ES-I3 (cell line): ENCODE results near the gene BEX2.
"Not testable (repeated sequence)": the region's sequence is repeated elsewhere in the genome, so short reads cannot be mapped to it uniquely, and the experiment has no call there.

ENCODE experiments used
- H3K36me3 ChIP-seq: 2 replicates; pipeline ENCODE4 v1.6.1; 2013; ENCODE audit warnings: mild to moderate bottlenecking, low read length, control low read depth, moderate library complexity; ENCODE audit not compliant: insufficient read depth
- H3K4me1 ChIP-seq: 2 replicates; pipeline ENCODE4 v1.6.1; 2013; ENCODE audit warnings: mild to moderate bottlenecking, control low read depth, low read length; ENCODE audit not compliant: insufficient read depth
- H3K9ac ChIP-seq: 2 replicates; pipeline ENCODE4 v1.6.1; 2013; ENCODE audit warnings: low read depth, mild to moderate bottlenecking, low read length, moderate library complexity
- H3K9me3 ChIP-seq: 2 replicates; pipeline ENCODE4 v1.6.1; 2013; ENCODE audit warnings: mild to moderate bottlenecking, low read length, moderate library complexity; ENCODE audit not compliant: control insufficient read depth, insufficient read depth

Gene BEX2

DNA sequence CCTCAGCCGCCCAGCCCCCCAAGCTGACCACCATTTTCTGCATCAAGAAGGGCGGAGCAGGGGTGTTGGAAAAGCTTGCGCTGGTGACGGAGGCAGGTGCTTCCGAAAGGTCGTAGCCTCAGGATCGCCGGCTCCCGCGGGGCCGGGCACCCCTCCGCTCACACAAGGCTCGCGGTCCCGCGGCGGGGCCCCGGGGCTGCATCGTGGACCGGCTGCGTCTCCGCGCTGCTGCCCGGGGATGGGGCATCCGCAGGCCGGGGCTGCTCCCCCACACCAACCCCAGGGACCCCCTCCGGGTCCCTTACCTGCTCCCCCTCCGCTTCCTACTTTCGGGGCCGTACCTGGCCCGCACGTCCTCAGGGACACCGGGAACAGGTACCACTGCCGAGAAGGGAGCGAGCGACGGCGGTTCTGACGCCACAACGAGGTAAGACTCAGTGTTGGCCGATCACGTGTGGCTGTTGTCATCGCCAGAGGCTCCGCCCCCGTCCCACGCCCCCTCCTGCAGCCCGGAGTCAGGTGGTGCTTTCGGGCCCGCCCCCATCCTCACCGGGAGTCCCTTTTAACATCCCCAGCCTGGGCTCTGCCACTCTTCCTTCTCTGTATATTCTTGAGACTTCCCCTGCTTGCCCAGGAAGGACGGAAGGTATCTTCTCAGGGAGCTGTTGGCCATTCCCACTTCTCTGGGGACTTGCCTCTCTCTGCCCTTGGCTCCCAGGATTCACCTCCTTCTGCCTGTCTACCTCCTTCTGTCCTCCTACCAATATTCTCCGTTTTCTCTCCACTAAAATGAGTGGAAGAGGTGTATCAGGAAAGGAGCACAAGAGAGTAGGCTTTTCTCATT lies at the start of gene BEX2:
TSS of gene BEX2 (minus strand) at position 436 of the 844 bp plus-strand sequence. CDS start 1,014 bp downstream, outside the sequence.
- Histone ChIP-seq H3K4me1 (no peaks in the 10 kb centered on the region), H3K36me3 (peaks cover 4% of the 10 kb centered on the region), H3K9ac (peak within 1 kb of the TSS; percentile 92), H3K9me3 (no peaks in the 10 kb centered on the region)

- Histone ChIP-seq H3K4me1 (peaks cover 18% of the 10 kb centered on the region), H3K36me3 (no peaks in the 10 kb centered on the region), H3K9me3 (no peaks in the 10 kb centered on the region), H3K9ac (no peak overlapping the region)
Measured at GRCh38 chrX:103360092-103360491, 49.3 kb upstream of the BEX2 start.

DNA sequence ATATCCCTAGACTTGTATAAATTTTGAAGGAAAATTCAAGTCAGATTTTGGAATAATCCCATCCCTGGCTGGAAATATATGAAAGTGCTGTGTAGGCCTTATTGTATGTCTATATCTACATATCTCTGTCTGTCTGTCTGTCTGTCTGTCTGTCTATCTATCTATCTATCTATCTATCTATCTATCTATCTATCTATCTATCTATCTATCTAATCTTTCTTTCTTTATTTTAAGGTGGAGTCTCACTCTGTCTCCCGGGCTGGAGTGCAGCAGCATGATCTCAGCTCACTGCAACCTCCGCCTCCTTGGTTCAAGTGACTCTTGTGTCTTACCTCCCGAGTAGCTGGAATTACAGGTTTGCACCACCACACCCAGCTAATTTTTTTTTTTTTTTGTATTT lies 48.8 kb upstream of the BEX2 start:
- H3K36me3 ChIP-seq, H3K9me3 ChIP-seq, H3K9ac ChIP-seq: not testable (repeated sequence)
- H3K4me1 ChIP-seq: peaks cover 18% of the 10 kb centered on the region

DNA sequence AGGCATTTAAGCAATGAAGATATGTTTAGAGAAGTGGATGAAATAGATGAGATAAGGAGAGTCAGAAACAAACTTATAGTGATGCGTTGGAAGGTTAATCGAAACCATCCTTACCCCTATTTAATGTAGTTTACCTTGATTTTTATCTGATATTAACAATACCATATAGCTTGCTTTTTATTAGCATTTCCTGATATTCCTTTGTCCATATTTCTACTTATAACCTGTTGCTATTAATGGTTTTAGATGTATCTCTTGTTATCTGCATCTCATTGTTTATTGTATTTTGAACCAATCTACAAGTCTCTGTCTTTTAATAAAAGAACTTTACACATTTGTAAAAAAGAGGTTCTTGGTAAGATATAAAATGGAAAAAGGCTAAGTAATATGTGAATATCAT lies 47.1 kb upstream of the BEX2 start:
- no peak overlapping the region; the same call in 1 of the 2 replicates for H3K9ac ChIP-seq
- H3K9me3 ChIP-seq: no peaks in the 10 kb centered on the region
- H3K4me1 ChIP-seq: peaks cover 16% of the 10 kb centered on the region
- H3K36me3 ChIP-seq: no peaks in the 10 kb centered on the region

DNA sequence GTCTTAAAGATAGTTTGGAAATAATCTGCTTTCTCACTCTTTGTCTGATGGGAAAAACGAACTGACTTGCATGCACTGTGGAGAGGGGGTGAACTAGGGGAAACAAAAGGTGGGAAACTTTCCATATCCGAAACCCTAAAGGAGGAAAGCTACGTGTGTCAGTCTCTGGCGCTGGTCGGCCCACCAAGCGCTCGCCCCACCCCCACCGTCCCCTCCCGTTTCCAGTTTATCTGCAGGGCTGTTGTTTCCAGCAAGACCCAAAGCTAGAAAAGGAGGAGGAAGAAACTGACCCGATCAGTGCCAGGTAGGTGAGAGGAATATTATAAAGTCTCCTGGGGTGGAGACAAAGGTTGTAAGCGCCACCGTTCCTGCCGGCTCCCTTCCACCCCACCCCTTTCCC lies 46.1 kb upstream of the BEX2 start:
- Histone ChIP-seq H3K4me1 (peaks cover 11% of the 10 kb centered on the region), H3K9me3 (no peaks in the 10 kb centered on the region), H3K36me3 (no peaks in the 10 kb centered on the region), H3K9ac (peak overlapping the region; percentile 88)

DNA sequence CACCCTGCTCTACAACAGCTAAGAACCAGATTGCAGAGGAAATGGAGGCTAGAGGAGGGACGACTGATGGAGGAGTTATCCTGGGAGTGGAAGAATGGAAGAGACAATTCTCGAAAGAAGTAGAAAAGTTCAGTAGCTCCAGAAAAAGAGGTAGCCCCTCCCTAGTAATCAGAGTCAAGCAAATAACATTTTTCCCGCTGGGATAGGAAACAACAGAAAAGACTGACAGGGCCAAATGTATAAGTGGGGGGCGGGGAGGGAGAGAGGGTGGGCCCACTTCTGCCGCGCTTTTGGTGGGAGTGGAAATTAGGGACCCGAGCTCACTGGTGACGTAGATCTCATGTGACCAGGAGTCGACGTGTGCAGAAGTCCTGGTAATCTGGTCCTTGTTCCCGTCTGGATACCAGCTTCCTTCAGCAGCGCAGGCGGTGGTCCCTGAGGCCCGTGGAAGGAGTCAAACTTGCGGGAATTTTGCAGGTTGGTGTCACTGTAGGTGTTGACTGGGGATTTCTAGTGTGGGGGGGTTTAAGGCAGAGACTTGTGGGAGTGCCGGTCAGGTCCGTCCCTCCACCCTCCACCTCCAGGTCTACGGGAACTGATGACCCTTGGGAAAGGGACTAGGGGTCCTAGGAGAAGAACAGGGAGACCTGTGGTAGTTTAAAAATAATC lies 45.5 kb upstream of the BEX2 start, which contains the start of gene TCEAL9:
TSS of gene TCEAL9 (plus strand) at position 377 of the 669 bp plus-strand sequence. CDS start 1,179 bp downstream, outside the sequence.
- no peaks in the 10 kb centered on the region for H3K36me3 ChIP-seq
- H3K9ac ChIP-seq: peak within 1 kb of the TSS; percentile 88

DNA sequence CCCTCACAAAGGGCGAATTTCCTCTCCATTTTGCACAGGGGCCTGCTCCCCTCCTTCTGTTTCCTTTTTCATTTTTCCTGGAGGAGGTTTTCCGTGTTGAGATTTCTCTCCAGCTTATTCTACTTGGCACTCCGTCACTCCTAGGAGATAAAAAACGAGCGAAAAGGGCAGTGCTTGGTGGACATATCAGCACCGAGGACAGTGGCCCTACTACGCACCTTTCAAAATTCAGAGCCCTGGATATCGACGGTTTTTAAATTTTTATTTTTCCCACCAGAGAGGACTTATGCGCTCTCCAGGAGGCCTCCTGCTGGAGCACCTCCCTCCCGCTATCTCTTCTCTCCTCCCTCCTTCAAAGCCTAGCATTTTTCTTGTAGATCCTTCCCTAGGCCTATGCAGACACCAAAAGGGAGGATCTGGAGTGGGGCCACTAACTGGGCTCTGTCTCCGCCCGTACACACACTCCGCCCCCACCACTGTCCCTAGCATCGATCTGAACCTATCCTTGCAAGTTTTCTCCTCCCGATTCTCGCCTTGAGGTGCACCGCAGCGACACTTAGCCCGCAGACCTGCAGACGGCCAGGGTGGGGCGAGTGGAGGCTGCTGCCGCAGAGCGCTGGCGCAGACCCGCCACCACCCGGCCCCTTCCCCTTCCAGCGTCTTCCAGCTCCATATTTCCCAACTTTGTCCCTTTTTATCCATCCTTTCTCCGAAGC lies 37.0 kb upstream of the BEX2 start:
- H3K36me3 ChIP-seq: no peaks in the 10 kb centered on the region
- peak overlapping the region; percentile 45; the same call in 1 of the 2 replicates for H3K9ac ChIP-seq
- H3K4me1 ChIP-seq: peaks cover 11% of the 10 kb centered on the region
- no peaks in the 10 kb centered on the region for H3K9me3 ChIP-seq

More for the DNA sequence above, 45.5 kb upstream of the BEX2 start, which contains the start of gene TCEAL9:
- peaks cover 6% of the 10 kb centered on the region; the same call in 1 of the 2 replicates for H3K4me1 ChIP-seq
- no peaks in the 10 kb centered on the region for H3K9me3 ChIP-seq

DNA sequence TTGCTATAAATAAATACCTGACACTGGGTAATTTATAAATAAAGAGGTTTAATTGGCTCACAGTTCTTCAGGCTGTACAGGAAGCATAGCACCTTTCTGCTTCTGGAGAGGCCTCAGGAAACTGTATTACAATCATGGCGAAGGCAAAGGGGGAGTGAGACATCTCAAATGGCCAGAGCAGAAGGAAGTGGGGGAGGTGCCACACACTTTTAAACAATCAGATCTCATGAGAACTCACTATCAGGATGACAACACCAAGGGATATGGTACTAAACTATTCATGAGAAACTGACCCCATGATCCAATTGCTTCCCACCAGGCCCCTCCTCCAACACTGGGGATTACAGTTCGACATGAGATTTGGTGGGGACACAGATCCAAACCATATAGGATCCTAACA lies 33.8 kb upstream of the BEX2 start:
- H3K9me3 ChIP-seq: no peaks in the 10 kb centered on the region
- H3K9ac ChIP-seq: no peak overlapping the region
- H3K36me3 ChIP-seq: no peaks in the 10 kb centered on the region
- no peaks in the 10 kb centered on the region for H3K4me1 ChIP-seq

- no peaks in the 10 kb centered on the region for H3K9me3 ChIP-seq
- no peaks in the 10 kb centered on the region for H3K4me1 ChIP-seq
- no peak overlapping the region for H3K9ac ChIP-seq
- H3K36me3 ChIP-seq: no peaks in the 10 kb centered on the region
Measured at GRCh38 chrX:103343105-103343504, 32.3 kb upstream of the BEX2 start.

GRCh38 chrX:103338663-103339062 lies 27.9 kb upstream of the BEX2 start:
- Histone ChIP-seq H3K9ac (no peak overlapping the region), H3K36me3 (no peaks in the 10 kb centered on the region), H3K9me3 (no peaks in the 10 kb centered on the region), H3K4me1 (0 out of 2 replicates have a peak, but pooled peaks cover 4% of the 10 kb centered on the region)

GRCh38 chrX:103330681-103331288 lies 20.0 kb upstream of the BEX2 start:
- Histone ChIP-seq H3K4me1 (peaks cover 16% of the 10 kb centered on the region), H3K9me3 (no peaks in the 10 kb centered on the region), H3K36me3 (no peaks in the 10 kb centered on the region), H3K9ac (peak overlapping the region; percentile 50; the same call in 1 of the 2 replicates)

DNA sequence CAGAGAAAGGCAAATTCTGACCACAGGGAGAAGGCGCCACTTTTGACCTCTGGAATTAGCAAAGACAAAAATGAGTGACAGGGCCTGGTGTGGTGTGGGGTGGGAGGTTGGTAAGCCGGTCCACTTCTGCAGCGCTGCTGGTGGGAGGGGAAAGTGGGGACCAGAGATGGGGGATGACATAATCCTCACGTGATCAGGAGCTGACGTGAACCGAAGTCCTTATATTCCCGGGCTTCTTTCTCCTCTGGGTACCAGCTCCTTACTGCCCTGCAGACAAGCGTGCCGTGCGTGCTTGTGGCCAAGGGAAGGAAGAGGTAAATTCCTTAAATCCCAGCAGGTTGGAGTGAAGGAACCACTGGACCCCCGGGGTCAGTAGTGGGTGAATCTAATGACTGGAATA lies 19.2 kb upstream of the BEX2 start, which contains the start of gene TCEAL7:
TSS of gene TCEAL7 (plus strand) at position 249 of the 400 bp plus-strand sequence. CDS start 1,165 bp downstream, outside the sequence.
- Histone ChIP-seq H3K36me3 (no peaks in the 10 kb centered on the region), H3K4me1 (peaks cover 16% of the 10 kb centered on the region), H3K9ac (peak within 1 kb of the TSS; percentile 50), H3K9me3 (no peaks in the 10 kb centered on the region)

- H3K9ac ChIP-seq: peak overlapping the region; percentile 92; the same call in 1 of the 2 replicates
- H3K4me1 ChIP-seq: no peaks in the 10 kb centered on the region
- H3K36me3 ChIP-seq: peaks cover 4% of the 10 kb centered on the region
- no peaks in the 10 kb centered on the region for H3K9me3 ChIP-seq
Measured at GRCh38 chrX:103311399-103311780, 600 bp upstream of the BEX2 start.
